Stimulated activated naive CD4-positive, alpha-beta T cell treated with Interleukin-2 at 50 U/mL for 16 hours (primary cell): Measurements from ENCODE around the gene SPACA5B.
"Not testable (repeated sequence)": the region's sequence is repeated elsewhere in the genome, so short reads cannot be mapped to it uniquely, and the experiment has no call there.

ENCODE experiments used
- DNase-seq: peaks from one replicate; lab custom pipeline; 2025; lab: John Stamatoyannopoulos, UW

The SPACA5B gene

GRCh38 chrX:48130326-48130725 is at the start of gene SPACA5B:
Gene SPACA5B, plus strand, starts transcription at chrX:48130626. Its CDS starts 62 bp downstream, at chrX:48130688.
- DNase-seq = not testable (repeated sequence)

DNA sequence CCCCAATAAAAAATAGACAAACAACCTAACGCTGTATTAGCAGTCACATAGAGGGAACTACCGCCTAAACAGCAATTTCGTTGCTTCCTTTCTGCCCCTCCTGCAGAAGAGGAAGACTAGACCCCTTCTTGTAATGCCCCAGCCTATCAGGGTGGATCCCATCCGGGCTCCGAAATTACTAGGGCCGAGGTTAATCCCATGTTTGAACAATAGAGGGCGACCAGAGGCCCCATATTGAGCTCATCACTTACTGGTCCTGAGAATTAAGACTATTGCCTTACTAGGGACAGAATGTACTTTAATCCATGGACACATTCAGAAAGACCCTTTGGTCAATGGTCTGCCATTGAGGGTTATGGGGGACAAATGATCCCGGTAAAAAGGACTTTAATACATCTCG is 47.2 kb upstream of the SPACA5B start:
- DNase-seq = peak; percentile 11

DNA sequence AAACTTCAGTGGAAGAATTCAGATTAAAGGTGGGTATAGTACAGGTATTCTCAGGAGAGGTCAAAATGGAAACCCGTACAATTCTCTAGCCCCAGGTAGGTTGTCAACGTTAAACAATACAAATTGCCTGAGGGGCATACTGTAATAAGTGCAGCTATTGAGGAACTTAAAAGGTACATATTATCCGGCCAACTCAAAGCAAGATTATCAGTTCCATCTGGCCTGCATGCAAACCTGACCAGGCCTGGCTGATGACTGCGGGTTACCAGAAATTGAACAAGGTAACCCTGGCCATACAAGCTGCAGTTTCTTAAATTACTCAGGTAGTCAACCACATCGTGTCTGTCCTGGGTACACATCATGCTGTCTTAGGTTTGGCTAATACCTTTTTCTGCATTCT is 46.7 kb upstream of the SPACA5B start:
- DNase-seq = no peak

- DNase-seq = no peak
Observed at GRCh38 chrX:48086082-48086481, 44.3 kb upstream of the SPACA5B start.

- DNase-seq = no peak
Observed at GRCh38 chrX:48090123-48090522, 40.3 kb upstream of the SPACA5B start.

- not testable (repeated sequence) for DNase-seq
Observed at GRCh38 chrX:48092558-48092957, 37.9 kb upstream of the SPACA5B start.

DNA sequence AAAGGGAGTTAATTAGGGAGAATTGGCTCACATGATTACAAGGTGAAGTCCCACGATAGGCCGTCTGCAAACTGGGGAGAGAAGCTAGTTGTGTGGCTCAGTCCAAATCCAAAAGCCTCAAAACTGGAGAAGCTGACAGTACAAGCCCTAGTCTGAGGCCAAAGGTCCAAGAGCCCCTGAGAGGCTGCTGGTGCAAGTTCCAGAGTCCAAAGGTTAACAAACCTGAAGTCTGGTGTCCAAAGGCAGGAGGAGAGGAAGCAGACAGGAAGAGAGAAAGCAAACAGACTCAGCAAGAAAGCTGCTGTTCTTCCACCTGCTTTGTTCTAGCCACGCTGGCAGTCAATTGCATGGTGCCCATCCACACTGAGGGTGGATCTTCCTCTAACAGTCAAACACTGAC is 29.0 kb upstream of the SPACA5B start:
- DNase-seq = no peak

GRCh38 chrX:48102874-48103374 is 27.5 kb upstream of the SPACA5B start:
- no peak for DNase-seq

DNA sequence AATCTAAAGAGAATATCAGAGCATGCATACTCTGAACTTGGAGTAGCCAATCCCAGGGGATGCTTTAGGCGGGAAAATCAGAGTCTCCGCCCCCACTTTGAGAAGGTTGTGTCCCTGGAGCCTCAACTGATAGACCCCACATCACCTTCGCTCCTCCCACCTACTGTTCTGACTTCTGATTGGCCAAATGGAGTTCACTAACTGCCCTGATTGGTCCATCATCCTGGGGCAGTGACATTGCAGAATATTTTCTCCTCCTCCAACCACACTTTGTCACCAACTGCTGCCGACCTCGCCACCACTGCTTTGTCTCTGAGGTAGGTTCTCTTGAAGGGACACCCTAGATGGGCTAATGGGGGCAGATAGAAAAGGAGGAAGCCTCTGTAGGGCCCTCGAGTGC is 22.7 kb upstream of the SPACA5B start:
- DNase-seq = no peak

- not testable (repeated sequence) for DNase-seq
Observed at GRCh38 chrX:48125286-48125685, 5.1 kb upstream of the SPACA5B start.

GRCh38 chrX:48132308-48132844 is 1.9 kb downstream of the SPACA5B start:
- DNase-seq = not testable (repeated sequence)

GRCh38 chrX:48139076-48139475 is 8.7 kb downstream of the SPACA5B start:
- not testable (repeated sequence) for DNase-seq

DNA sequence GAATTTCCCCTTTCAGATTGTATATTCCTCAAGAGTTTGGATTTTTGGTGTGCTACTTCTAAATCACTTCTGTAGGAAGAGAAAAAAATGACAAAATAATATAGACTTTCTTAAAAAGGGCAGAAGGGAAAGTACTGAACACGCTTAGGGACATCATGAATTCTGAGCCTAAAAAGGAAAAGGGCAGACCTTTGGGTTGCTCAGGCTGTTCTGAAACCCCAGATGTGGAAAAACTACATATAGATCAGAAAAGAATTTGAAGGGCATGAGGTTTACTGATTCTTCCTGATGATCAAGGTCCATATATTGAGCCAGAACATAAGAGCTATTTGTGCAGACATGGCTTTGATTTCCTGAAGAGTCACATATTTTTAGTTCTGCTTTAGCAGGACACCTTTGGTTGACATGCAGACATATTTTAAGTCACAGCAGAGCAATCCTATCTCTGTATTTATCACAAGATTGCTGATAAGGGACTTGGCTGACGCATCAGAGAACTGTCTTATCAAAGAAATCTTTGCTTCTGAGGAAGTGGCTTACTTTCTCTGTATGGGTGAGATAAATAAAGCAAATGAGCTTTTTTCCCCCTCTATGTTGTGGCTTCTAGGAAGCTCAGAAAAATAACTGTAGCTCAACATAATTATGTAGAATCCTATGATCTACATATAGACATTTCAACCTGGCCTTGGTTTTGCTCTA is 11.5 kb downstream of the SPACA5B start:
- not testable (repeated sequence) for DNase-seq

DNA sequence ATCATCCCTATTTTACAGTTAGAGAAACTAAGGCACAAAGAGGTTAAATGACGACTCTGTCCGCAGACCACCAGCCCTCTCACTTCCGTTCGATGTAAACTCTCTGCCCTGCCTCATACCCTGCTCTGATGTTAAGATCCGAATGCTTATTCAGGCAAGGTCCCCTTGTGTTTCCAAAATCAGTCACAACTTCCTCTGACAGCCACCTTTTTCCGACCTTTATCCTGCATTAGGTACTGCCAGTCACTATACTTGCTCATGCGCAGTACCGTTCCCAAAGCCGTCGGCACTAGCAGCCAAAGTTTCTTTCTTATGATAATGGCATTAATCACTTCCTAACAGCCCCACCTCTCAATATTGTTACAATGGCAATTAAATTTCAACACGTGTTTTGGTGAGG is 12.3 kb downstream of the SPACA5B start:
- peak; percentile 17 for DNase-seq

DNA sequence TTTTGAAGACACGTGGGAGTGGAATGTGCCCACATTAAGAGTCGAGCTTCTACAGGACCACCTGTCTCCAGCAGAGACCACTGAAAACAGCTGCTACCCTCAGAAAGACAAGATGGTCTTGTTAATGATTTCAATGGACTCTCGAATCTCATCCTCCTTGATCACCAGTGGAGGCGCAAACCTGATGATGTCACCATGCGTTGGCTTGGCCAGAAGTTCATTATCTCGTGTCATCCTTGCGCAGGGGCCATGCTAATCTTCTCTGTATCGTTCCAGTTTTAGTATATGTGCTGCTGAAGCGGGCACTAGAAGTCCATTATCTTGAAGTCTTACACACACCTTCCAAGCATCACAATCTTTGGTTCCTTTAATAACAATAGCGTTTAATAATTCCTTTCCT is 23.3 kb downstream of the SPACA5B start:
- no peak for DNase-seq

GRCh38 chrX:48154796-48155195 is 24.4 kb downstream of the SPACA5B start:
- DNase-seq = no peak

GRCh38 chrX:48156014-48156413 is 25.6 kb downstream of the SPACA5B start:
- DNase-seq = no peak

DNA sequence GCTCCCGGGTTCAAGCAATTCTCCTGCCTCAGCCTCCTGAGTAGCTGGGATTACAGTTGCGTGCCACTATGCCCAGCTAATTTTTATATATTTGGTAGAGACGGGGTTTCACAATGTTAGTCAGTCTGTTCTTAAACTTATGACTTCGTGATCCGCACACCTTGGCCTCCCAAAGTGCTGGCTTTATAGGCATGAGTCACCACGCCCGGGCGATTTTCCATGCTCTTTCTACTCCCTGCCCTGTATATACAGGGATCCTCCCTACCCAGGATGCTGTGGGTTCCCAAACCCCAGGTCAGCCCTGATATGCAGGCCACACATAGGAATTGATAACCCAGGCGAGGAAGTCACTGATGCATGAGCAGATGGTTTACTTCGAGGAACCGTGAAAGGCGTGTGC is 34.8 kb downstream of the SPACA5B start:
- DNase-seq = no peak

- DNase-seq = not testable (repeated sequence)
Observed at GRCh38 chrX:48166322-48166721, 35.9 kb downstream of the SPACA5B start.

DNA sequence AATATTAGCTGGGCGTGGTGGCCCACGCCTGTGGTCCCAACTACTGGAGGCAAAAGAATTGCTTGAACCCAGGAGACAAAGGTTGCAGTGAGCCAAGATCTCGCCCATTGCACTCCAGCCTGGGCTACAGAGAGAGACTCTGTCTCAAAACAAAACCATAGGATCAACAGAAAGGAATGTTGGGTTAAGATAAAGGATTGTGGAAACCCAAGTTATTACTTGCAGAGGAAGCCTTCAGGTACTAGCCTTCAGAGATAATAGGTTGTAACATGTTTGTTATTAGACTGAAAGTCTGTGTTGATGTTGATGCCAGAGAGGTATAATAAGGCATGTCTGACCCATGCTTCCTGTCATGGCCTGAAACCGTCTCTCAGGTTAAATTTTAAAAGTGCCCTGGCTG is 49.3 kb downstream of the SPACA5B start:
- no peak for DNase-seq

DNA sequence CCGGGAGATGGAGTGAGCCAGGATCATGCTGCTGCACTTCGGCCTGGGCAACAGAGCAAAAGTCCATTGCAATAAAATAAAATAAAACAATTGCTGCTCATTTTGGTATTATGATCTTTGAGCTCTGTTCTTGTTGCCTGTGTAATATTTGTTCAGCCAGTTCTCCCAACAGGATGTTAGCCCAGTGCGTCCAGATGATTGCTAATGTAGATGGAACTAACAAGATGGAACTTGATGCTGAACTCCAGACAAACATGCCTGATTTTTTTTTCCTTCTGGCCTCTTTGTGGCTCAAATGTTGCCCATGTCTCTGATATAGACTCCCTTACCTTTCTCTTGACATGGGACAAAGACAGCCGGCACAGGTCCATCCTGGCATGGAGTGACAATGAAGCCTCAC is 50.4 kb downstream of the SPACA5B start:
- DNase-seq = no peak

DNA sequence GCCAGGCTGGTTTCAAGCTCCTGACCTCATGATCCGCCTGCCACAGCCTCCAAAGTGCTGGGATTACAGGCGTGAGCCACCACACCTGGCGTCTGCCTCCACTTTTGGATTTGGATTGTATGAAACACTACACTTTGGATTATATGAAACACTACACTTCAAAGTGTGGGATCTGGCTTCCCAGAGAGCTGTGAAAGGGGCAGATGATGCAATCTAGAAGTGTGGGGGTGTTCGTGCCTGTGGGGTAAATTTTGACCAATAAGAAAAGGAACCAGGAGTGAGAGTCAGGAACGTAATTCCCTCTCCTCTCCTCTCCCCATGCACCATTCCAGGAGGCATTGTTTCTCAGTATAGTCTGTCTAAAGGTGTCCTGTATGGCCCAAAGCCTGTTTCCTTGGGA is 51.5 kb downstream of the SPACA5B start:
- DNase-seq = not testable (repeated sequence)
